GM08714 (cell line): ENCODE data around the gene NDUFB10.

Experiments
- H3K4me3 ChIP-seq: fragments of 200-500 bp; sonication (Bioruptor generic); 2 replicates; pipeline ENCODE4 v1.5.1; 2014; ENCODE audit warnings: mild to moderate bottlenecking, low read length, inconsistent platforms
- ZNF274 ChIP-seq: IDR thresholded peaks from 2 replicates; pipeline ENCODE4 v1.6.1; 2012; ENCODE audit warnings: mild to moderate bottlenecking, low read depth, low read length

Gene NDUFB10

GRCh38 chr16:1963806-1964505 is 4.6 kb downstream of the NDUFB10 start:
- no peak for TF ChIP-seq ZNF274
- peak overlapping the region; percentile 95 for H3K4me3 ChIP-seq

- TF ChIP-seq ZNF274, result no peak
Observed at GRCh38 chr16:1964506-1965395, 5.4 kb downstream of the NDUFB10 start, which contains the start of gene RPS2. RPS2 (minus strand) TSS chr16:1964826; CDS start chr16:1964625, 201 bp downstream.

GRCh38 chr16:1965396-1966001 is 6.2 kb downstream of the NDUFB10 start:
- peak overlapping the region; percentile 95 for H3K4me3 ChIP-seq
- no peak for TF ChIP-seq ZNF274

More at GRCh38 chr16:1964506-1965395, 5.4 kb downstream of the NDUFB10 start, which contains the start of gene RPS2:
- H3K4me3 ChIP-seq, result peak within 1 kb of the TSS; percentile 95

GRCh38 chr16:1966460-1966859 is 7.1 kb downstream of the NDUFB10 start, which contains the start of gene RNF151:
RNF151 (plus strand) TSS chr16:1966856; CDS start chr16:1966882, 26 bp downstream.
- TF ChIP-seq ZNF274, result no peak
- peak within 1 kb of the TSS; percentile 95 for H3K4me3 ChIP-seq

GRCh38 chr16:1968146-1968953 is 9.0 kb downstream of the NDUFB10 start:
- TF ChIP-seq ZNF274, result no peak
- H3K4me3 ChIP-seq, result no peak overlapping the region

GRCh38 chr16:1971796-1972489 is 12.6 kb downstream of the NDUFB10 start, which contains the start of gene TBL3:
TBL3 (plus strand) TSS chr16:1972053; CDS start chr16:1972165, 112 bp downstream.
- no peak for TF ChIP-seq ZNF274
- H3K4me3 ChIP-seq, result peak within 1 kb of the TSS; percentile 85

- peak overlapping the region; percentile 85 for H3K4me3 ChIP-seq
- no peak for TF ChIP-seq ZNF274
Observed at GRCh38 chr16:1972490-1972877, 13.1 kb downstream of the NDUFB10 start.

GRCh38 chr16:1973461-1974156 is 14.3 kb downstream of the NDUFB10 start:
- no peak overlapping the region for H3K4me3 ChIP-seq

GRCh38 chr16:1974157-1975070 is 15.1 kb downstream of the NDUFB10 start:
- TF ChIP-seq ZNF274, result no peak
- H3K4me3 ChIP-seq, result no peak overlapping the region

More at GRCh38 chr16:1973461-1974156, 14.3 kb downstream of the NDUFB10 start:
- no peak for TF ChIP-seq ZNF274

GRCh38 chr16:1975432-1976215 is 16.3 kb downstream of the NDUFB10 start:
- H3K4me3 ChIP-seq, result no peak overlapping the region
- TF ChIP-seq ZNF274, result no peak

GRCh38 chr16:1976216-1976520 is 16.8 kb downstream of the NDUFB10 start:
- H3K4me3 ChIP-seq, result no peak overlapping the region
- TF ChIP-seq ZNF274, result no peak
